HUES6 (cell line): ENCODE data around the gene TTC28.
"Not testable (repeated sequence)": the region's sequence is repeated elsewhere in the genome, so short reads cannot be mapped to it uniquely, and the experiment has no call there.

ENCODE experiments used
- H3K27ac ChIP-seq: 2 replicates; pipeline ENCODE4 v1.7.0; 2013; ENCODE audit warnings: low read depth, mild to moderate bottlenecking, low read length, inconsistent platforms
- H3K27me3 ChIP-seq: 2 replicates; pipeline ENCODE4 v1.6.1; 2013; ENCODE audit warnings: low read length; ENCODE audit not compliant: control insufficient read depth, insufficient read depth
- H3K36me3 ChIP-seq: 2 replicates; pipeline ENCODE4 v1.6.1; 2013; ENCODE audit warnings: low read length; ENCODE audit not compliant: control insufficient read depth, insufficient read depth
- H3K4me1 ChIP-seq: 2 replicates; pipeline ENCODE4 v1.6.1; 2013; ENCODE audit warnings: low read length; ENCODE audit not compliant: control insufficient read depth, insufficient read depth
- H3K4me3 ChIP-seq: 2 replicates; pipeline ENCODE4 v1.5.1; 2013; ENCODE audit warnings: low read depth, low read length
- H3K9ac ChIP-seq: one replicate; pipeline ENCODE4 v1.6.1; 2013; ENCODE audit warnings: mild to moderate bottlenecking, low read length
- H3K9me3 ChIP-seq: 2 replicates; pipeline ENCODE4 v1.6.1; 2013; ENCODE audit warnings: low read depth, low read length; ENCODE audit not compliant: control insufficient read depth, insufficient read depth

The TTC28 gene

GRCh38 chr22:28480000-28480715 is 199.5 kb downstream of the TTC28 start:
- no peaks in the 10 kb centered on the region for H3K4me1 ChIP-seq
- no peak overlapping the region for H3K9ac ChIP-seq
- H3K27me3 ChIP-seq = no peaks in the 10 kb centered on the region
- H3K9me3 ChIP-seq = no peaks in the 10 kb centered on the region
- H3K4me3 ChIP-seq = no peak overlapping the region
- H3K36me3 ChIP-seq = no peaks in the 10 kb centered on the region
- H3K27ac ChIP-seq = no peak overlapping the region

GRCh38 chr22:28478564-28478963 is 201.1 kb downstream of the TTC28 start:
- Histone ChIP-seq H3K27me3 (no peaks in the 10 kb centered on the region), H3K9ac (no peak overlapping the region), H3K4me3 (no peak overlapping the region), H3K36me3 (no peaks in the 10 kb centered on the region), H3K9me3 (no peaks in the 10 kb centered on the region), H3K27ac (no peak overlapping the region), H3K4me1 (no peaks in the 10 kb centered on the region)

GRCh38 chr22:28477556-28477955 is 202.1 kb downstream of the TTC28 start:
- Histone ChIP-seq H3K9me3 (no peaks in the 10 kb centered on the region), H3K4me3 (no peak overlapping the region), H3K27me3 (no peaks in the 10 kb centered on the region), H3K9ac (no peak overlapping the region), H3K36me3 (no peaks in the 10 kb centered on the region), H3K27ac (no peak overlapping the region), H3K4me1 (no peaks in the 10 kb centered on the region)

GRCh38 chr22:28474330-28474729 is 205.3 kb downstream of the TTC28 start:
- Histone ChIP-seq H3K4me1 (no peaks in the 10 kb centered on the region), H3K36me3 (no peaks in the 10 kb centered on the region), H3K27me3 (no peaks in the 10 kb centered on the region), H3K9me3 (no peaks in the 10 kb centered on the region), H3K9ac (no peak overlapping the region), H3K27ac (no peak overlapping the region), H3K4me3 (no peak overlapping the region)

GRCh38 chr22:28473258-28473657 is 206.4 kb downstream of the TTC28 start:
- no peak overlapping the region for H3K4me3 ChIP-seq
- no peaks in the 10 kb centered on the region for H3K27me3 ChIP-seq
- H3K4me1 ChIP-seq = no peaks in the 10 kb centered on the region
- no peaks in the 10 kb centered on the region for H3K9me3 ChIP-seq
- H3K9ac ChIP-seq = no peak overlapping the region
- no peak overlapping the region for H3K27ac ChIP-seq
- no peaks in the 10 kb centered on the region for H3K36me3 ChIP-seq

GRCh38 chr22:28467055-28467454 is 212.6 kb downstream of the TTC28 start:
- not testable (repeated sequence) for H3K9ac ChIP-seq, H3K4me3 ChIP-seq, H3K36me3 ChIP-seq, H3K27ac ChIP-seq, H3K27me3 ChIP-seq, H3K4me1 ChIP-seq, H3K9me3 ChIP-seq

GRCh38 chr22:28466399-28466798 is 213.2 kb downstream of the TTC28 start:
- H3K4me3 ChIP-seq = no peak overlapping the region
- H3K9ac ChIP-seq = no peak overlapping the region
- H3K27ac ChIP-seq = no peak overlapping the region
- H3K36me3 ChIP-seq = no peaks in the 10 kb centered on the region
- no peaks in the 10 kb centered on the region for H3K9me3 ChIP-seq
- H3K4me1 ChIP-seq = no peaks in the 10 kb centered on the region
- no peaks in the 10 kb centered on the region for H3K27me3 ChIP-seq

GRCh38 chr22:28465841-28466240 is 213.8 kb downstream of the TTC28 start:
- Histone ChIP-seq H3K27ac (no peak overlapping the region), H3K9ac (no peak overlapping the region)

GRCh38 chr22:28464127-28464526 is 215.5 kb downstream of the TTC28 start:
- Histone ChIP-seq H3K9me3 (no peaks in the 10 kb centered on the region), H3K9ac (no peak overlapping the region), H3K4me3 (no peak overlapping the region), H3K27me3 (no peaks in the 10 kb centered on the region), H3K27ac (no peak overlapping the region), H3K36me3 (no peaks in the 10 kb centered on the region), H3K4me1 (no peaks in the 10 kb centered on the region)

More at GRCh38 chr22:28465841-28466240, 213.8 kb downstream of the TTC28 start:
- no peaks in the 10 kb centered on the region for H3K36me3 ChIP-seq
- H3K9me3 ChIP-seq = no peaks in the 10 kb centered on the region
- H3K4me1 ChIP-seq = no peaks in the 10 kb centered on the region
- H3K4me3 ChIP-seq = no peak overlapping the region
- H3K27me3 ChIP-seq = no peaks in the 10 kb centered on the region

GRCh38 chr22:28463408-28463807 is 216.2 kb downstream of the TTC28 start:
- H3K27ac ChIP-seq, H3K4me3 ChIP-seq, H3K9me3 ChIP-seq, H3K27me3 ChIP-seq, H3K9ac ChIP-seq, H3K4me1 ChIP-seq, H3K36me3 ChIP-seq: not testable (repeated sequence)

- H3K4me1 ChIP-seq = no peaks in the 10 kb centered on the region
- H3K4me3 ChIP-seq = no peak overlapping the region
- no peaks in the 10 kb centered on the region for H3K9me3 ChIP-seq
- H3K9ac ChIP-seq = no peak overlapping the region
- no peaks in the 10 kb centered on the region for H3K27me3 ChIP-seq
- no peak overlapping the region for H3K27ac ChIP-seq
- H3K36me3 ChIP-seq = no peaks in the 10 kb centered on the region
Measured at GRCh38 chr22:28462901-28463300, 216.7 kb downstream of the TTC28 start.

- no peak overlapping the region for H3K9ac ChIP-seq
- H3K9me3 ChIP-seq = no peaks in the 10 kb centered on the region
- H3K4me1 ChIP-seq = no peaks in the 10 kb centered on the region
- no peaks in the 10 kb centered on the region for H3K36me3 ChIP-seq
- no peak overlapping the region for H3K27ac ChIP-seq
- no peaks in the 10 kb centered on the region for H3K27me3 ChIP-seq
- no peak overlapping the region for H3K4me3 ChIP-seq
Measured at GRCh38 chr22:28462041-28462440, 217.6 kb downstream of the TTC28 start.
